Neuronal stem cell (in vitro differentiated cells): Measurements from ENCODE around the gene DMD.

Experiments
- DNase-seq: peaks from one replicate; pipeline ENCODE4 v3.0.0-alpha.2; 2013; ENCODE audit warnings: low spot score
- H2AFZ ChIP-seq: one replicate; pipeline ENCODE4 v1.6.1; 2013; ENCODE audit warnings: mild to moderate bottlenecking, low read length, inconsistent platforms
- H2AK5ac ChIP-seq: 2 replicates; pipeline ENCODE4 v1.6.1; 2013; ENCODE audit warnings: low read depth, mild to moderate bottlenecking, inconsistent platforms, low read length, moderate library complexity, mixed read lengths
- H2BK120ac ChIP-seq: 2 replicates; pipeline ENCODE4 v1.6.1; 2013; ENCODE audit warnings: low read depth, mild to moderate bottlenecking, inconsistent platforms, low read length, moderate library complexity, mixed read lengths
- H2BK12ac ChIP-seq: one replicate; pipeline ENCODE4 v1.6.1; 2013; ENCODE audit warnings: low read length, inconsistent platforms
- H2BK15ac ChIP-seq: 2 replicates; pipeline ENCODE4 v1.6.1; 2013; ENCODE audit warnings: mild to moderate bottlenecking, low read length, inconsistent platforms, mixed read lengths
- H2BK5ac ChIP-seq: one replicate; pipeline ENCODE4 v1.6.1; 2013; ENCODE audit warnings: inconsistent platforms, mild to moderate bottlenecking, low read length, moderate library complexity
- H3K14ac ChIP-seq: one replicate; pipeline ENCODE4 v1.6.1; 2013; ENCODE audit warnings: low read length, inconsistent platforms
- H3K18ac ChIP-seq: 2 replicates; pipeline ENCODE4 v1.6.1; 2013; ENCODE audit warnings: low read length, inconsistent platforms
- H3K23ac ChIP-seq: 2 replicates; pipeline ENCODE4 v1.6.1; 2013; ENCODE audit warnings: low read depth, mild to moderate bottlenecking, mixed read lengths, low read length, inconsistent platforms; ENCODE audit not compliant: poor library complexity
- H3K27ac ChIP-seq: replicated peaks from 3 replicates; pipeline ENCODE4 v1.5.1; 2013; ENCODE audit warnings: low read length, inconsistent platforms
- H3K27me3 ChIP-seq, 3 experiments: 2 replicates each; pipeline ENCODE4 v1.6.1; 2013; ENCODE audit warnings: low read length in 3 of 3, mild to moderate bottlenecking in 2 of 3, inconsistent platforms in 1 of 3, low read depth in 1 of 3, mixed read lengths in 1 of 3, moderate library complexity in 1 of 3; ENCODE audit not compliant: control insufficient read depth in 3 of 3, insufficient read depth in 3 of 3
- H3K36me3 ChIP-seq, 2 donors: replicated peaks in 1 of 2; 2 replicates each; pipeline ENCODE4 v1.6.1; 2013; ENCODE audit warnings: low read length in 2 of 2; ENCODE audit not compliant: control insufficient read depth in 2 of 2, insufficient read depth in 2 of 2
- H3K4ac ChIP-seq: 2 replicates; pipeline ENCODE4 v1.6.1; 2013; ENCODE audit warnings: inconsistent platforms, mild to moderate bottlenecking, low read length, moderate library complexity
- H3K4me1 ChIP-seq, 2 donors: 1 replicate in 1 of 2; 2 replicates in 1 of 2; pipeline ENCODE4 v1.6.1; 2013; ENCODE audit warnings: low read length in 2 of 2, low read depth in 1 of 2; ENCODE audit not compliant: control insufficient read depth in 2 of 2, insufficient read depth in 1 of 2
- H3K4me2 ChIP-seq: one replicate; pipeline ENCODE4 v1.6.1; 2013; ENCODE audit warnings: mild to moderate bottlenecking, low read length, inconsistent platforms; ENCODE audit not compliant: insufficient read depth, poor library complexity, severe bottlenecking
- H3K4me3 ChIP-seq, 2 donors: 2 replicates each; pipeline ENCODE4 v1.5.1; 2013; ENCODE audit warnings: low read length in 2 of 2, mild to moderate bottlenecking in 2 of 2, inconsistent platforms in 1 of 2, moderate library complexity in 1 of 2
- H3K79me1 ChIP-seq: one replicate; pipeline ENCODE4 v1.6.1; 2013; ENCODE audit warnings: low read depth, mild to moderate bottlenecking, inconsistent platforms, low read length, moderate library complexity
- H3K9ac ChIP-seq: one replicate; pipeline ENCODE4 v1.6.1; 2013; ENCODE audit warnings: mild to moderate bottlenecking, low read depth, low read length, inconsistent platforms; ENCODE audit not compliant: poor library complexity
- H3K9me3 ChIP-seq, 2 donors: replicated peaks in 1 of 2; 2 replicates each; pipeline versions ENCODE3 to v1.6.1; 2013; ENCODE audit warnings: low read length in 2 of 2, mild to moderate bottlenecking in 2 of 2, inconsistent platforms in 1 of 2, low read depth in 1 of 2, mixed read lengths in 1 of 2, moderate library complexity in 1 of 2; ENCODE audit not compliant: control insufficient read depth in 2 of 2, insufficient read depth in 1 of 2
- H4K8ac ChIP-seq: one replicate; pipeline ENCODE4 v1.6.1; 2013; ENCODE audit warnings: low read depth, mild to moderate bottlenecking, inconsistent platforms, low read length, moderate library complexity
- H4K91ac ChIP-seq: one replicate; pipeline ENCODE4 v1.6.1; 2013; ENCODE audit warnings: low read length, low read depth, mild to moderate bottlenecking, inconsistent platforms; ENCODE audit not compliant: poor library complexity
- WGBS, 2 donors: extraction: QIAGEN DNeasy Blood & Tissue Kit; methylation state at CpG; one replicate each; pipeline ENCODE4 v1.1.7; 2013; ENCODE audit warnings: missing lambda C conversion rate in 2 of 2, mixed read lengths in 1 of 2; ENCODE audit not compliant: insufficient read length in 2 of 2, insufficient replicate concordance in 1 of 2; ENCODE audit errors: extremely low coverage in 2 of 2; 5-methylcytosine and 5-hydroxymethylcytosine counted together

The DMD gene

DNA sequence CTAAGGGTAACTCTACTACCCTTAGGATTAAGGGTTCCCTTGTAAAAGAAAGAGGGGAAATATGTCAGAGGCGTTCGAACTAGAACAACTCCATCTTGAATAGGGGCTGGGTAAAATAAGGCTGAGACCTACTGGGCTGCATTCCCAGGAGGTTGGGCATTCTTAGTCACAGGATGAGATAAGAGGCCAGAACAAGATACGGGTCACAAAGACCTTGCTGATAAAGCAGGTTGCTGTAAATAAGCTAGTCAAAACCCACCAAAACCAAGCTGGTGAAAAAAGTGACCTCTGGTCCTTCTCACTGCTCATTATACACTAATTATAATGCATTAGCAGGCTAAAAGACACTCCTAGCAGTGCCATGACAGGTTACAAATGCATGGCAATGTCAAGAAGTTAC is 922.0 kb downstream of the DMD start:
- Histone ChIP-seq H3K23ac (no peak overlapping the region), H2BK15ac (no peak overlapping the region), H4K8ac (no peak overlapping the region), H2BK120ac (no peak overlapping the region), H3K27ac (no peak overlapping the region), H3K79me1 (no peaks in the 10 kb centered on the region), H2AK5ac (no peak overlapping the region), H3K36me3 (no peaks in the 10 kb centered on the region), H3K4ac (no peak overlapping the region), H3K4me3 (no peak overlapping the region), H3K4me1 (no peaks in the 10 kb centered on the region), H4K91ac (no peak overlapping the region), H3K18ac (no peak overlapping the region), H2BK12ac (no peak overlapping the region), H2BK5ac (no peak overlapping the region), H3K9ac (no peak overlapping the region), H3K27me3 (no peaks in the 10 kb centered on the region), H3K4me2 (no peak overlapping the region), H3K9me3 (no peaks in the 10 kb centered on the region), H3K14ac (no peak overlapping the region), H2AFZ (no peak overlapping the region)
- no CpG with 5 or more reads among the region's 3 CpGs for WGBS, 2 donors
- DNase-seq: no peak

- Histone ChIP-seq H4K8ac (no peak overlapping the region), H2AK5ac (no peak overlapping the region)
- no CpG with 5 or more reads among the region's 1 CpG for WGBS, 2 donors
These were observed 929.5 kb downstream of the DMD start for GRCh38 chrX:32281853-32282252.

DNA sequence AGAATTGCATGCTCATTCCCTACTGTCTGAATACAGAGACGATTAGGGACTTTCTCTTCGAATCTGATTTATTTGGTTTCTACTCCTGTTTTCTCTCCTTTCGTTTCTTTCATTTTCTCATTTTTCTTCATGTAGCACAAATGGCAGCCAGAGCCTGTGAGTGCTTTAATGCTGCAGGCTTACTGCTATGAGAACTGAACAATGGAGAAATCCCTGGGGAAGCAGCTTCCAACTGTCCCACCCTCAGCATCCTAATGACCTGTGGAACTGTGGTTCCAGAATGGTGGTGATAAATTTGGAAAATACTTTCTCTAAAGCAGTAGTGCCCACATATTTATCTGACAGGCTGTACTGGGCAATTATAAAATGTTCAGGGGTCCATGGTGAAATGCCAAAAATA is 930.4 kb downstream of the DMD start:
- Histone ChIP-seq H2BK15ac (no peak overlapping the region), H2BK5ac (no peak overlapping the region), H3K18ac (no peak overlapping the region), H3K4me3 (no peak overlapping the region), H3K23ac (no peak overlapping the region), H3K14ac (no peak overlapping the region), H2BK12ac (no peak overlapping the region), H2AFZ (no peak overlapping the region), H3K4me2 (no peak overlapping the region), H3K4ac (no peak overlapping the region), H3K9ac (no peak overlapping the region), H3K36me3 (no peaks in the 10 kb centered on the region), H3K4me1 (no peaks in the 10 kb centered on the region), H3K9me3 (no peaks in the 10 kb centered on the region), H2BK120ac (no peak overlapping the region), H3K27ac (no peak overlapping the region), H3K27me3 (no peaks in the 10 kb centered on the region), H2AK5ac (no peak overlapping the region), H4K8ac (no peak overlapping the region), H4K91ac (no peak overlapping the region), H3K79me1 (no peaks in the 10 kb centered on the region)
- no CpG with 5 or more reads among the region's 3 CpGs for WGBS, 2 donors
- no peak for DNase-seq

More at GRCh38 chrX:32281853-32282252, 929.5 kb downstream of the DMD start:
- no peak overlapping the region for H3K9ac ChIP-seq
- no peaks in the 10 kb centered on the region for H3K9me3 ChIP-seq
- no peak overlapping the region for H3K27ac ChIP-seq
- H4K91ac ChIP-seq: no peak overlapping the region
- no peak overlapping the region for H3K4me2 ChIP-seq
- no peak overlapping the region for H3K4ac ChIP-seq
- no peak overlapping the region for H2BK5ac ChIP-seq
- no peaks in the 10 kb centered on the region for H3K27me3 ChIP-seq
- H3K79me1 ChIP-seq: no peaks in the 10 kb centered on the region
- no peaks in the 10 kb centered on the region for H3K36me3 ChIP-seq
- H2BK15ac ChIP-seq: no peak overlapping the region
- H2BK120ac ChIP-seq: no peak overlapping the region
- H2BK12ac ChIP-seq: no peak overlapping the region
- H3K4me1 ChIP-seq: no peaks in the 10 kb centered on the region
- H3K14ac ChIP-seq: no peak overlapping the region
- H3K18ac ChIP-seq: no peak overlapping the region
- no peak overlapping the region for H3K4me3 ChIP-seq
- no peak overlapping the region for H3K23ac ChIP-seq
- H2AFZ ChIP-seq: no peak overlapping the region
- DNase-seq: no peak

GRCh38 chrX:32280489-32280888 is 930.9 kb downstream of the DMD start:
- H3K23ac ChIP-seq: no peak overlapping the region
- H2AFZ ChIP-seq: no peak overlapping the region
- WGBS, 2 donors: no CpG with 5 or more reads among the region's 2 CpGs

More at GRCh38 chrX:32280489-32280888, 930.9 kb downstream of the DMD start:
- no peak overlapping the region for H3K4me2 ChIP-seq
- no peaks in the 10 kb centered on the region for H3K4me1 ChIP-seq
- no peaks in the 10 kb centered on the region for H3K27me3 ChIP-seq
- no peaks in the 10 kb centered on the region for H3K79me1 ChIP-seq
- no peak overlapping the region for H4K8ac ChIP-seq
- no peaks in the 10 kb centered on the region for H3K9me3 ChIP-seq
- no peak overlapping the region for H3K4me3 ChIP-seq
- no peak for DNase-seq
- H4K91ac ChIP-seq: no peak overlapping the region
- H2BK12ac ChIP-seq: no peak overlapping the region
- no peak overlapping the region for H3K14ac ChIP-seq
- H3K4ac ChIP-seq: no peak overlapping the region
- no peaks in the 10 kb centered on the region for H3K36me3 ChIP-seq
- no peak overlapping the region for H3K18ac ChIP-seq
- H2BK15ac ChIP-seq: no peak overlapping the region
- H3K27ac ChIP-seq: no peak overlapping the region
- H3K9ac ChIP-seq: no peak overlapping the region
- H2BK120ac ChIP-seq: no peak overlapping the region
- no peak overlapping the region for H2BK5ac ChIP-seq
- no peak overlapping the region for H2AK5ac ChIP-seq
